GM18951 (cell line): Measurements from ENCODE around the gene SLC35E3.

ENCODE experiments used
- POLR2A ChIP-seq: IDR thresholded peaks from 4 replicates; pipeline ENCODE4 v1.6.1; 2011; ENCODE audit warnings: mild to moderate bottlenecking; ENCODE audit not compliant: insufficient read length, insufficient read depth; ENCODE audit errors: extremely low read depth
- in situ Hi-C: fragments of 300-500 bp; cut with MboI; formaldehyde crosslinking; loops from one replicate; pipeline ENCODE4 v1.12.0; 2022; ENCODE audit warnings: low sequenced_read_pairs, mixed read lengths, inconsistent platforms; ENCODE audit not compliant: unreplicated experiment

Gene SLC35E3

DNA sequence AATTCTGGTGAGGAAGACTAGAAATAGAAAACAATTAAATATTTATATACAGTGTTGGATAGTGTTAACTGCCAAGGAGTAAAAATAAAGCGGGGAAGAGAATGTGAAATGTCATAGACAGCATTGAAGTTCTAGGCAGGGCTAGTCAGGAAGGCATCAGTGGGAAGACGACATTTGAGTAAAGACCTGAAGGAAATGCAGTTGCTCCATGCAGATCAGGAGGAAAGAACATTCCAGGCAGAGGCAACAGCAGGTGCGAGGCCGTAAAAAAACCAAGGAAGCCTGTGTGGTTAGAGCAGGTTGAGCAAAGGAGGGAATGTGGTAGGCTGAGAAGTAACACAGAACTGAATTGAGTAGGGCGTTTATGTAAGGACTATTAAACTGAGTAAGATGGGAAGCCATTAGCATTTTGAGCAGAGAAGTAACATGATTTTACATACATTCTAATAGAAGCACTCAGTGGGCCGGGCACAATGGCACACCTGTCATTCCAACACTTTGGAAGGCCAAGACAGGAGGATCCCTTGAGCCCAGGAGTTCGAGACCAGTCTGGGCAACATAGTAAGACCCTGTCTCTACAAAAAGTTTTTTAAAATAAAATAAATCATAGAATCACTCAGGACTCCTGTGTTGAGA is 14.9 kb downstream of the SLC35E3 start:
- no peak for TF ChIP-seq POLR2A
- in situ Hi-C loops: no loop called here

DNA sequence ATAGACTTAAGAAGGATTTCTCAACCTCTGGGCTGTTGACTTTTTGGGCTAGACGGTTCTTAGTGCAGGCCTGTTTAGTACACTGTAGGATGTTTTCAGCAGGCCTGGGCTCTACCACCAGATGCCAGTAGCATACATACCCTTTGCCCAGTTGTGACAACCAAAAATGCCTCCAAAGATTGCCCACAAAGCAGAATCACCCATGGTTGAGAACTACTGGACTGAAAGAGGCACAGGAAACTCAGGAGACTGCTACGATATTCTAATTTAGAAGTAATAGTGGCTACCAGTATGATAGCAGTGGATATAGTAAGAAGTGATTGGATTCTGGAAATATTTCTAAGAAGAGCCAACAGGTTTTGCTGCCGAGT is 15.5 kb downstream of the SLC35E3 start:
- in situ Hi-C loops: no loop called here
- TF ChIP-seq POLR2A: no peak

DNA sequence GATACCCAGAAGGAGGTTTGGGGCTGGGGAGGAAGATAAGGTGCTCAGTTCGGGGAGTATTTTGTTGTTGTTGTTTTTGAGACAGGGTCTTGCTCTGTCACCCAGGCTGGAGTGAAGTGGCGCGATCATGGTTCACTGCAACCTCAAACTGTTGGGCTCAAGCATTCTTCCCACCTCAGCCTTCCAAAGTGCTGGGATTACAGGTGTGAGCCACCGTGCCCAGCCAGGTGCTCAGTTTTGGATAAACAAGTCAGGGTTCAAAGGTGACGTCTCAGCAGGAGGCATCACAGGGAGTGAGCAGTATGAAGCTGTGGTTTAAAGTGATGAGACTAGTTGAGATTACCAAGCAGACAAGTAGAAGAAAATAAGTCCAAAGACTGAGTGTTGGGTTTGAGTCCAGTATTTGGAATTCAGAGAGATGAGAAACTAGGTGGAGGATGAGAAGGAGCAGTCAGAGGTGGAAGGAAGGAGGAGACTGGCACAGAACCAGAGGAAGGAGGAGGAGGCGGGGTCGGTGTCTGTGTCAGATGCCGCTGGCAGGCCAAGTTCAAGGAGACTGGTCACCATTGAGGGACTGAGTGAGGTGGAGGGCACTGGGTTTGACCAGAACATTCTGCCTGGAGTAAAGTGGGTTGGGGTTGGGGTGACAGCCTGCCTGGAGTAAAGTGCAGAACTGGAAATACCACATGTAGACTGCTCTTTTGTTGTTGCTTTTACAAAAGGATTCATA is 16.1 kb downstream of the SLC35E3 start:
- no peak for TF ChIP-seq POLR2A
- in situ Hi-C loops: no loop called here

DNA sequence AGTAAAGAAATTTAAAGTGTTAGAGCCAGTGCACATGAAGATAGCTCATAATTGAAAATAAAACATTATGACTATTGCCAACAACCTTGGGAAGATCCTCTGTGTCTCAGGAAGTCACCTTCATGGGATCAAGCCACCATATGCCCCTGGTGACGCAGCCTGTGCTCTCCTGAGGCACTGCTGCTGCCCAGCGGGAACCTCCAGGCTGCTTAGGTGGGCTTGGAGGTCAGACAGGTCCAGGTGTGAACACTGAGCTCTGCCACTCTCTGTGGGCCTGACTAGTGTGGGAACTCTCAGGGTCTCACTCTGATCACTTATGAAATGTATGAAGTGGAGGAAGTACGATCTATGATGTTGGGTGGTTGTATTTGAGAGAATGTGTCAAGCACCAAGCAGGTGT is 16.7 kb downstream of the SLC35E3 start:
- no peak for TF ChIP-seq POLR2A
- in situ Hi-C loops: no loop called here

DNA sequence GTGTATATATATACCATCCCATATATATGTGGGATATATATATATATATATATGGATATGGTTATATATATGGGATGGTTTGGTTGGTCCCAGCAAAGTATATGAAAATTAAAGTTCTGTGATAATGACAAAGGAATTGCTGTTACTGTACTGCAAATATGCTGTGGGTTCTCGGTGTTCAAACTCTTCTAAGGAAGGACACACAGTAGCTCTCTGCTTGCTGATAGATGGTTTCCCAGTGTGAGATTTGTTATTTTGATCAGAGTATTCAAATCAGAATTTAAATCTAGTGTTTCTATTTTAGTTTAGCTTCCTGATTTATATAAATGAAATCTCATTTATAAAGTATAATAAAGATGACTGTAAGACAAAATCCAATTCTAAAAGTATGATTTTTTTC is 19.7 kb downstream of the SLC35E3 start:
- no peak for TF ChIP-seq POLR2A
- in situ Hi-C loops: no loop called here

DNA sequence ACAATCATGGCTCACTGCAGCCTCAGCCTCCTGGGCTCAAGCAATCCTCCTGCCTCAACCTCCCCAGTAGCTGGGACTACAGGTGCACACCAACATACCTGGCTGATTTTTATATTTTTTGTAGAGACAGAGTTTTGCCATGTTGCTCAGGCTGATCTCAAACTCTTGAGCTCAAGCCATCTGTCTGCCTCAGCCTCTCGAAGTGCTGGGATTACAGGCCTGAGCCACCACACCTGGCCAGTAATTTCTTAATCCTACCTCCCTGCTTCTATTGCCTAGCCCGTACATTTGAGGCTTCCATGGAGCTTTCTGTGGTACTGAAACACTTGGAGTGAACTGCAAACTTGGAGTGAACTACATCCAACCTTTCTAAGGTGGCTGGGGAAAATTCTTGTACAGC is 20.7 kb downstream of the SLC35E3 start:
- TF ChIP-seq POLR2A: no peak
- in situ Hi-C loops: no loop called here

DNA sequence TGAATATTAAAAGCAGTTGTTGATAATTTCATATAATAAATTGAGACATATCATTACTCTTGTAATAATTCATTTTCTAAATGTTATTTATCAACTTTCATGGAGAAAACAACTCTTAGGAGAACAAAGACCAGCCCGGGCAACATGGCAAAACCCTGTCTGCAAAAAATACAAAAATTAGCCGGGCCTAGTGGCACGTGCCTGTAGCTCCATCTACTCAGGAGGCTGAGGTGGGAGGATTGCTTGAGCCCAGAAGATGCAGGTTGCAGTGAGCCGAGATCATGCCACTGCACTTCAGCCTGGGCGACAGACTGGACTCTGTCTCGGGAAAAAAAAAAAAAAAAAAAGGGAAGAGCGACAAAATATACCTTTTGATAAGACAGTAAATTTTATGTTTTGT is 21.2 kb downstream of the SLC35E3 start:
- in situ Hi-C loops: no loop called here
- no peak for TF ChIP-seq POLR2A

DNA sequence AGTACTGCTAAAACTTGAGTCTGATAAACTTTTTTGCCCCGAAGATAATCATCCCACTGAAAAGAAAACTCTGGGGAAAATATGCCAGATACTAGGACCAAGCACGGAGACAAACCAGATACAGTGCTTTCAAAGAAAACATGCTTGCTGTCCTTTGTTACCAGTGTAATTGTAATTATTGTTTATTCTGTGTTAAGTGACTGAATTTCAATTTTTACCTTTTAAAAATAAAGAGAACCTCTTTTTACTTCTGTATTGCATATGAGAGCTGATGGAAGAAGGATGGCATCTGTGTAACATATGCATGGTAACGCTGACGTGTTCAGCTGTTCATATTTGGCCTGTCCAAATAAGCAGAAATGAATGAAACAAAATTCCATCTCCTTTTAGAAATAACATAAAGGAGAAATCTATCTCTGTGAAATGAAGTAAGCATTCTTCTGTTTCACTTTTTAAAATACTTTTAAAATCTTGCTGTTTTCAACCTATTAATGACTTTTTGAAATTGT is 22.5 kb downstream of the SLC35E3 start:
- in situ Hi-C loops: no loop called here
- TF ChIP-seq POLR2A: no peak

DNA sequence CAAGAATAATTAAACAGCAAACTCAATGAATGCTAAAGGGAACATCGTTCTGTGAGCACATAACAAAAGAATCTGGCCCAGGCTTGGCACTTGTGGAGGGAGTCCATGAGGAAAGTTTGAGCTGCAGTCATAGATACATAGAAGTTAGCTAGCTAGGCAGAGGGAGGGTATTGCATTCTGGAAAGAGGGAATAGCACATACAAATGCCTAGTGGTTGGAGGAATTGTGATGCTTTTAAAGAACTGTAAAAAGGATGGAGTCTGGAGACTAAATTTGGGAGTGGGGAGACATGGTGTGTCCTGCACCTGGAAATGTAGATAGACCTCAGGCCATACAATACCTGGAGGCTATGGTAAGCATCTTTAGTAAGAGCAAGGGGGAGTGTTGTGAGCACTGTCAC is 24.0 kb downstream of the SLC35E3 start:
- TF ChIP-seq POLR2A: no peak
- in situ Hi-C loops: no loop called here

DNA sequence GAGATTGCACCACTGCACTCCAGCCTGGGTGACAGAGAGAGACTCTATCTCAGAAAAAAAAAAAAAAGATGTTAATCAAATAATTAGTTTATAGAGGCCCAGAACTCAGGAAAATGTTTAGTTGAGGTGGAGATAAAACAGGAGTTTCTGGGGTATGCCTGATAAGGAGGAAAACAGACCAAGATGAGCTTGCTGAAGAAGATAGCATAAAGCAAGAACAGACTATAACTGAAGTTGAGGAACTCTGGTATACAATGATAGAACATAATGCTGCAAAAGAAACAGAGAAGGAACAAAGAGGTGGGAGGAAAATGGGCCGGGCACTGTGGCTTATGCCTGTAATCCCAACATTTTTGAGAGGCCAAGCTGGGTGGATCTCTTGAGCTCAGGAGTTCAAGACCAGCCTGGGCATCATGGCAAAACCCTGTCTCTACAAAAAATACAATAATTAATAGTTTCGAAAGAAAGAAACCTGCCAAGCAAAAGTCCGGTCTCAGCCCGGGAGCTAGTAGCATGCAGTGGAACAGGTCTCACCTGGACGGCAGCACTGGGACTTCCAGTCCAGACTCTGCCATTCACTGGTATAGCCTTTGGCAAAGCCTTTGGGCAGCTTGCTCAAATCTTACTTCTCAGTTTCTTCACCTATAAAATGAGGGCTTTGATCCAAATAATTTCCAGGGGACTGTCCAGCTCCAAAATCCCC is 25.4 kb downstream of the SLC35E3 start:
- in situ Hi-C loops: no loop called here

DNA sequence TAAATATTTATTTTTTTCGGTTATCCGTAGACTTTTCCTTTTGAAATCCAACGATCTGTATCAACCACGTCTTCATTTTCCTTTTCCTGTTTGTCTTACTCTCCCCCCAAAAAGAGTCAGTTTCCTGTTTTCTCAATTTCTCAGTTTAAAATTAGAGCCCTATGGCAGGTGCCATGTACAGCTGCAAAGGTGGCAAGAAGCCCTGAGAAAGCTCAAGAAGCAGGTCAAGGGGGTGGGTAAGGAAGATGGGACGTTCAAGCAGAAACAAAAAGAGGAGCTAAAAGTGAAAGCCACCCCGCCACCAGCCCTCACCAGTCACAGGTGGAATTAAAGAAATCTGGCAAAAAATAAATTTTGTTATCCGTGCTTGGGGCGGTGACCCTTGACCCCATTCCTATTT is 26.7 kb downstream of the SLC35E3 start:
- in situ Hi-C loops: no loop called here
- TF ChIP-seq POLR2A: no peak

More for the DNA sequence above, 25.4 kb downstream of the SLC35E3 start:
- TF ChIP-seq POLR2A: no peak

DNA sequence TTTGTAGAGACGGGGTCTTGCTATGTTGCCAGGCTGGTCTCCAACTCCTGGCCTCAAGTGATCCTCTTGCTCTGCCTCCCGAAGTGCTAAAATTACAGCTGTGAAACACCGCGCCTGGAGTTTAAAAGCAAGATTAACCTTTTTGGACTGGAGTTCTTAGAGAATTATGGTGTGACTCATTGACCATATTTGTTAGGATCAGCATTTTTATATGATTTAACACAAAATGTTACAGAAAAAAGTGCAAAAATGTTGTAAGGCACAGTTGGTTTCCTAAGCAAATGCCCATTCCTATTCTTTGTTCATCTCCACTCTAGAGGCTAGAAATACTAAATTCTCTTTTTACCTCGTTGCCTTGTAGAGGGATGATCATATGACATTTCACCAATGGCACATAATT is 27.6 kb downstream of the SLC35E3 start:
- in situ Hi-C loops: no loop called here
- TF ChIP-seq POLR2A: no peak

DNA sequence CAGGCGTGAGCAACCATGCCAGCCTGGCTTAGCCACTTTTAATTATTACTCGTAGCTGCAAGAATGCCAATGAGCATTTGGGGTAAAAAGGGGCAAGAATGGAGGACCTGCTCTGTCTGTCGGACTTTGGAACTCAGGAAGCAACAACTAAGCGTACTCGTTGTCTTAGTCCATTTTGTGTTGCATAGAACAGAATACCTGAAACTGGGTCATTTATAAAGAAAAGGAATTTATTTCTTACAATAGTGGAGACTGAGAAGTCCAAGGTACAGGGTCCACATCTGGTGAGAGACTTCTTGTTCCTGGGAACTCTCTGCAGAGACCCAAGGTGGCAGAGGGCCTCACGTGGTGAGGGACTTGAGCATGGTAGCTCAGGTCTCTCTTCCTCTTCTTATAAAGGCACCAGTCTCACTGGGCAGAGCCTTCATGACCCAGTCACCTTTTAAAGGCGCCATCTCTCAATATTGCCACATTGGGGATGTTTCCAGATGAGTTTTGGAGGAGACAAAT is 29.2 kb downstream of the SLC35E3 start:
- in situ Hi-C loops: no loop called here
- no peak for TF ChIP-seq POLR2A
